HG03060 (cell line): ENCODE data around the gene TMEM117.
A peak's percentile ranks its signal among the peaks of the same experiment; 100 is the strongest.

Experiments
- ATAC-seq: cut with Tn5 transposase; IDR thresholded peaks from one replicate; pipeline ENCODE4 v1.9.1; 2021; ENCODE audit warnings: low read depth, moderate number of reproducible peaks; ENCODE audit not compliant: unreplicated experiment

Gene TMEM117

GRCh38 chr12:43835656-43836474 is at the start of gene TMEM117:
Gene TMEM117 (plus strand): TSS chr12:43836081.
- ATAC-seq: peak; percentile 41

DNA sequence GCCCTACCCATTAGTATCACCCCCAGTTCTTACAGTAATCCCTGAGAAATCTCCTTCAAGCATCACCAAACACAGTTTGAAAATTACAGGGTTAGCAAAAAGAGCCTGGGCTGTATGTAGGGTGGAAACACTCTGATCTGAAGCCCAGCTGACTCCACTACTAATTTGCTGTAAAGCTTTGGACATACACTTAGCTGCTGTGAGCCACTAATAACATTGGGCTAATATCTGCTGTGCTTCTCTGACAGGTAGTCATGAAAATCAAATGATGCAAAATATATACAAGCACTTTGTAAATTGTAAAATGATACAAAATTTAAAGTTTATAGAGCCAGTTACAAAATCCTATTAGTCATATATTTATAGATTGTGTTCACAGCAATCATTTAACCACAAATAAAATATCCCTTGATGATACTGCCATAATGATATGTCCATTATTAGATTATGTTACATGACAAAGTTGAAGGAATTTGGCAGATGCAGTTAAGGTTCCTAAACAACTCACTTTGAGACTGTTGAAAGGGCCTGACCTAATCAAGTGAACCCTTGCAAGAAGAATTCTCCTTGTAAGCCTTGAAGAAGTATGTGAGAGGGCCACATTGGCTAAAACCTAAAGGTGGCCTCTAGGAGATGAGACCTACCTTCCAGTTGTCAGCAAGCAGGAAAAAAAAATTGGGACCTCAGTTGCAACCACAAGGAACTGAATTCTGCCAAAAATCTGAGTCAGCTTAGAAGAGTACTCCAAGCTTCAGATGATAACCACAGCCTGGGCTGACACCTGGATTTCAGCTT is 48.8 kb upstream of the TMEM117 start:
- no peak for ATAC-seq

- no peak for ATAC-seq
These were observed 45.9 kb upstream of the TMEM117 start for GRCh38 chr12:43789941-43790340.

DNA sequence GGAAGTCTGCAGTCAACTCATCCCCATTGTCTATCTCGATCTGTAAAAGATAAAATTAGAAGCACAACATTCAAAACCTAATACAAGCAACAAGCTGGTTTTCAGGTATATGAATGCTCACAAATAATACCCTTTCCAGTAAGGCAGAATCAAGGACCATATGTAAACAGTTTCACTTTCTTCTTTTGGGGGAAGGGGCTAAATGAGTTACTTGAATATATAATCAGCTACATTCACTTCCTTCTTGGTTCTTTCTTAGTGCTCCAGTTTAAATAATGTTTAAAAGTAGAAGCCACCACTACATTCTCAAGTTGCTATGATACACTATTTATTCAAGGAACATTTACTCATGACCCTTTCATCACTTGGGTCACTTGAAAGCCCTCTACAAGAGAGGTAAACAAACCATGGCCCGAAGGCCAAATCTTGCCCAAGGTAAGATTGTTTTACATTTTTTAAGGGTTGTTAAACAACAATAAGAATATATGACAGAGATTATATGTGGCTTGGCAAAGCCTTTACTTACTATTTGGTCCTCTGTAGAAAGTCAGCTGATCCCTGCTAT is 40.1 kb upstream of the TMEM117 start:
- no peak for ATAC-seq

DNA sequence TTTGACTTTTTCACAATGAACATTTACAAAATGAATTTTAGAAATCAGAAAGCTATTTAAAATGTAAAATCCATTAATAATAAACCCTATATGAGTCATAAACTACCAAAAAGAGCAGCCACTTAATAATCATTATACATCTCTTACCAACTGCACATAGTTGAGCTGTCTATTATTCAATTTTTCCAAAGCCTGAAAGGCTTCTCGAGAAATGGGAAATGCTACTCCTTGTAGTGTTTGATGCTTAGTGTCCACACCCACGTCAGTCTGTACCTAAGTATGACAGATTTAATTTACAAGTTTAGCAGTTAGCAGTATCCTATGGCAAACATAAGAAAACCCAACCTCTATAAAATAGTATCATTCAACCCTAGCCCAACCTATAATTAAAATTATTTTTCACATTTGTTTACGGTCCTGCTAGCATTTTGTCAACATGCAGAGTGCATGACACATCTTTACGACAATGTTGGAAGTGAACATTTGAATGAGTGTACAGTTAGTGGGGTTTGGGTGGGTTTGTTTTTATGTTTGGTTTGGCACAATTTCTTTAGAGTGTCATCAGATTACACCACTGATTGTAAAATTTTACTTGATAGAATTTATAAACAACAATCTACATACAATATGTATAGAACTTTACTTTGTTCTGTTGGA is 38.2 kb upstream of the TMEM117 start:
- ATAC-seq: no peak

GRCh38 chr12:43805149-43805859 is 30.6 kb upstream of the TMEM117 start:
- no peak for ATAC-seq

DNA sequence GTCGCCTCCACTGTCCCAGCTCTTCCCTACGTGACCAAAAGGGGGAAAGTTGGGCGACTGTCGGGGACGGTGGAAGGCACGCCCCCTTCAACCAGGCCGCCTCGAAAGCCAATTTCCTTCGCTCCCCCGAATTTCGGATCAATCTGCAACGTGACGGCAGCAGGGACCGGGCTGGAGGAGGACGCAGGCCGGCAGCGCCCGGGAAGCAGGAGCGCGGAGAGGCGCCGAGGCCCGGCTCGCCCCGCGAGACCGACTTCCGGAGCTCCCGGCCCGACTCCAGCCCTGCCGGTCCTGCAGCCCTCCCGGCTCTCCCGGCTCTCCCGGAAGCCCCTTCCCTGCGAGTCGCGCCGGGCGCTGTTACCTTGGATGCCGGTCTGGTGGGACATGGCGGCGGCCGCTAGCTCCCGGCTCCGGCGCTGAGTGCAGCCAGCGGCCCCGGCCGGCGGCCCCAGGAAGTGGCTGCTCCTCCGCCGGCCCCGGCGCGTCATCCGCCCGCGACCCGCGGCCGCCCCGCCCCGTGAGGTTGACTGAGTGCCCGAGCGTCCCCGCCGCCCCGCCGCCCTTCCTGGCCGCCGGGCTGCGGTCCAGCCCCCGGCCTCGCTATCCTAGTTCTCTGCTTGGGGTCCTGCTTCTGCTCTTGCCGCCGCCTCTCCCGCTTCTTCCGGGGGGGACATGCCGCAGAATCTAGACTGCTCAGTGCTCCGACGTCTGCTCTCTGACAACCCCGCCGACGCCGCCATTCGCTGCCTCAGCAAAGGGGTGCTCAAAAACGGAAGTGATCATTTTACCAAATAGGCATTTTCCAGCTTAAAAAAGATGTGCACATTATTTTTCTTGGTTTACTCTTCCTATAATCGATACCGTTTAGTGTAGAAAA is 29.8 kb upstream of the TMEM117 start, which contains the start of gene TWF1:
TSS of gene TWF1 (minus strand) at position 458 of the 877 bp plus-strand sequence. CDS start at position 386, 72 bp downstream.
- ATAC-seq: peak; percentile 59

DNA sequence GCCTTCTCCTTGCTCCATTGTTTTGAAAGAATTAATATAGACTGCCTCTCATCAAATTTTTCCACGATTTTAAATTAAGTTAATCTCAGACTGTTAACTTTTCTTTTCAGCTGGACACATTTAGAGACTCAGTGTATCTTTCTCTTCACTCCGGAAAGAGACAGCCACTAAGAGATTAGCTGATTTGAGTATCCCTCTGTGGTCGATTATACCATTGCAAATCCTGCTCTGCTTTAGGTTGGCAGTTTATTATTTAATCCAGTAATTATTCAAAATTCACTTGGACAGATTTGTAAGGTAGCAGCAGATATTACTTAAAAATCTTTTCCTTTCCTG is 29.2 kb upstream of the TMEM117 start:
- no peak for ATAC-seq

GRCh38 chr12:43807386-43807785 is 28.5 kb upstream of the TMEM117 start:
- ATAC-seq: no peak

GRCh38 chr12:43812057-43812456 is 23.8 kb upstream of the TMEM117 start:
- no peak for ATAC-seq

DNA sequence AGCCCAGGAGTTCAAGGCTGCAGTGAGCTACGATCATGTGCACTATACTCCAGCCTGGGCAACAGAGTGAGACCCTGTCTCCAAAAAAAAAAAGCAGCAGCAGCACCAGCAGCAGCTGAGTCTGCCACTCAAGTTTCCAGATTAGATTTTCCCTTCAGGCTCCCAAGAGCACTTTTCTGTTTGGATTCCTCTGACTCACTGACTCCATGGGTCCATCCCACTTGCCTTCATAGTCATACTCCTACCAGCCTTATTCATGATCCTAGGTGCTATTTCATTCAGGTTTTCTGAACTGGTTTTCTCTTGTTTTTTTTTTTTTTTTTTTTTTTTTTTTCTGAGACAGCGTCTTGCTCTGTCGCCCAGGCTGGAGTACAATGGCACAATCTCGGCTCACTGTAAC is 23.0 kb upstream of the TMEM117 start:
- ATAC-seq: no peak

GRCh38 chr12:43815416-43815815 is 20.5 kb upstream of the TMEM117 start:
- ATAC-seq: no peak

- no peak for ATAC-seq
These were observed 19.7 kb upstream of the TMEM117 start for GRCh38 chr12:43816168-43816567.

- no peak for ATAC-seq
These were observed 11.6 kb upstream of the TMEM117 start for GRCh38 chr12:43824207-43824775.

- no peak for ATAC-seq
These were observed 9.2 kb upstream of the TMEM117 start for GRCh38 chr12:43826681-43827080.

- ATAC-seq: no peak
These were observed 8.8 kb upstream of the TMEM117 start for GRCh38 chr12:43827093-43827492.

GRCh38 chr12:43832463-43833168 is 3.3 kb upstream of the TMEM117 start:
- no peak for ATAC-seq

DNA sequence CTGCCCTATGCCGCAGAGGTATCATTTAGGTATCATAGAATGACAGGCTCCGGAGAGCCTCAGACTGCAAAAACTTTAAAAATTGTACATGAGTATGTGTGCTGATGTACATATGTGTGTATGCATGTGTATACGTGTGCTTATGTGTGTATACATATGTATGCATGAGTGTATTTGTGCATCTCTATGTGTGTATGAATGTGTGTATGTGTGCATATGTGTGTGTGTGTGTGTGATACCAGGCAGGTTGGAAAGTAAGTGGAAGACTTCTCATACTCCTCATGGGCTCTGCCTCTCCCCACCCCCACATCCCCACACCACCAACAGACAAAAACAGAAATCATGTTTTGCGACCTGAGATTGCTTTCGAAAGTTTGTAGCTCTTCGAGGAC is 621 bp upstream of the TMEM117 start:
- no peak for ATAC-seq
